Astrocyte (in vitro differentiated cells and primary cell): Measurements from ENCODE around the gene PIBF1. TPM values are rescaled to one million over a fixed set of nuclear protein-coding genes. Genes with fewer than 3 reads are reported as not detected.

ENCODE experiments used
- DNase-seq: peaks from one replicate; pipeline ENCODE4 v3.0.0-alpha.2; 2010; ENCODE audit warnings: low read depth
- FAIRE-seq: peaks from 2 replicates; lab custom pipeline; 2011; peaks lifted over from hg19 to GRCh38; lab: Jason Lieb, UNC
- H2AFZ ChIP-seq: 2 replicates; pipeline ENCODE4 v1.6.0; 2012; ENCODE audit warnings: low read depth, low read length, inconsistent platforms
- H3K27ac ChIP-seq: 2 replicates; pipeline ENCODE4 v1.5.1; 2011; ENCODE audit warnings: low read depth, low read length, inconsistent platforms
- H3K27me3 ChIP-seq: 2 replicates; pipeline ENCODE4 v1.6.0; 2011; ENCODE audit warnings: low read length, inconsistent platforms; ENCODE audit not compliant: insufficient read depth
- H3K36me3 ChIP-seq: 2 replicates; pipeline ENCODE4 v1.5.1; 2011; ENCODE audit warnings: low read length, inconsistent platforms; ENCODE audit not compliant: insufficient read depth
- H3K4me1 ChIP-seq: 2 replicates; pipeline ENCODE4 v1.5.1; 2011; ENCODE audit warnings: low read length, inconsistent platforms; ENCODE audit not compliant: insufficient read depth
- H3K4me2 ChIP-seq: 2 replicates; pipeline ENCODE4 v1.6.0; 2012; ENCODE audit warnings: low read length, inconsistent platforms
- H3K4me3 ChIP-seq: 2 replicates; pipeline ENCODE4 v1.5.1; 2011; ENCODE audit warnings: low read depth, mild to moderate bottlenecking, low read length, inconsistent platforms; ENCODE audit not compliant: insufficient read depth
- H3K79me2 ChIP-seq: 2 replicates; pipeline ENCODE4 v1.6.0; 2012; ENCODE audit warnings: mild to moderate bottlenecking, low read length, inconsistent platforms; ENCODE audit not compliant: insufficient read depth
- H3K9ac ChIP-seq: 2 replicates; pipeline ENCODE4 v1.6.0; 2012; ENCODE audit warnings: mild to moderate bottlenecking, low read length, inconsistent platforms
- H3K9me3 ChIP-seq: 2 replicates; pipeline ENCODE4 v1.5.1; 2012; ENCODE audit warnings: low read depth, mild to moderate bottlenecking, low read length, inconsistent platforms; ENCODE audit not compliant: insufficient read depth
- H4K20me1 ChIP-seq: 2 replicates; pipeline ENCODE4 v1.6.0; 2012; ENCODE audit warnings: low read length, inconsistent platforms; ENCODE audit not compliant: insufficient read depth
- H3K27ac Mint-ChIP-seq: one replicate; pipeline ENCODE4 v1.8.0; 2021; ENCODE audit warnings: mild to moderate bottlenecking, mixed read lengths; ENCODE audit not compliant: unreplicated experiment
- H3K27me3 Mint-ChIP-seq: one replicate; pipeline ENCODE4 v1.8.0; 2021; ENCODE audit warnings: low read depth, mixed read lengths; ENCODE audit not compliant: unreplicated experiment
- H3K36me3 Mint-ChIP-seq: one replicate; pipeline ENCODE4 v1.8.0; 2021; ENCODE audit warnings: low read depth, mixed read lengths; ENCODE audit not compliant: unreplicated experiment
- H3K4me1 Mint-ChIP-seq: one replicate; pipeline ENCODE4 v1.8.0; 2021; ENCODE audit warnings: low read depth, mixed read lengths; ENCODE audit not compliant: unreplicated experiment
- H3K4me3 Mint-ChIP-seq: one replicate; pipeline ENCODE4 v1.8.0; 2021; ENCODE audit warnings: mild to moderate bottlenecking, moderate library complexity, mixed read lengths; ENCODE audit not compliant: unreplicated experiment
- H3K9me3 Mint-ChIP-seq: one replicate; pipeline ENCODE4 v1.8.0; 2021; ENCODE audit warnings: mild to moderate bottlenecking, mixed read lengths; ENCODE audit not compliant: unreplicated experiment
- EZH2 ChIP-seq: IDR thresholded peaks from 2 replicates; pipeline ENCODE4 v1.6.1; 2012; ENCODE audit warnings: mild to moderate bottlenecking, low read length, inconsistent platforms; ENCODE audit not compliant: insufficient read depth
- total RNA-seq: library from RNA; stranded (reverse); gene quantifications from 2 replicates; pipeline ENCODE4 v1.2.1, GENCODE V29; 2021
- TF ChIP-seq, protein P1 (sequence below): IDR thresholded peaks from 2 replicates; pipeline ENCODE4 v1.5.1; 2011; ENCODE audit warnings: low read depth, mild to moderate bottlenecking, inconsistent platforms, low read length, moderate library complexity; ENCODE audit not compliant: insufficient read depth

PIBF1 gene
- total RNA-seq, 1 donor from 2014 or later = 19.3 TPM

- Mint-ChIP-seq H3K27me3 (no peaks in the 10 kb centered on the region), H3K4me1 (peaks cover 3% of the 10 kb centered on the region), H3K4me3 (no peak overlapping the region), H3K27ac (no peak overlapping the region), H3K36me3 (no peaks in the 10 kb centered on the region), H3K9me3 (no peaks in the 10 kb centered on the region)
- Histone ChIP-seq H3K27me3 (no peaks in the 10 kb centered on the region), H4K20me1 (no peaks in the 10 kb centered on the region), H3K9ac (no peak overlapping the region), H3K79me2 (no peaks in the 10 kb centered on the region), H3K4me1 (no peaks in the 10 kb centered on the region), H3K4me2 (no peak overlapping the region), H3K4me3 (no peak overlapping the region), H3K36me3 (no peaks in the 10 kb centered on the region), H2AFZ (no peak overlapping the region), H3K9me3 (no peaks in the 10 kb centered on the region), H3K27ac (no peak overlapping the region)
- no peak for FAIRE-seq
- TF ChIP-seq, protein P1, sequence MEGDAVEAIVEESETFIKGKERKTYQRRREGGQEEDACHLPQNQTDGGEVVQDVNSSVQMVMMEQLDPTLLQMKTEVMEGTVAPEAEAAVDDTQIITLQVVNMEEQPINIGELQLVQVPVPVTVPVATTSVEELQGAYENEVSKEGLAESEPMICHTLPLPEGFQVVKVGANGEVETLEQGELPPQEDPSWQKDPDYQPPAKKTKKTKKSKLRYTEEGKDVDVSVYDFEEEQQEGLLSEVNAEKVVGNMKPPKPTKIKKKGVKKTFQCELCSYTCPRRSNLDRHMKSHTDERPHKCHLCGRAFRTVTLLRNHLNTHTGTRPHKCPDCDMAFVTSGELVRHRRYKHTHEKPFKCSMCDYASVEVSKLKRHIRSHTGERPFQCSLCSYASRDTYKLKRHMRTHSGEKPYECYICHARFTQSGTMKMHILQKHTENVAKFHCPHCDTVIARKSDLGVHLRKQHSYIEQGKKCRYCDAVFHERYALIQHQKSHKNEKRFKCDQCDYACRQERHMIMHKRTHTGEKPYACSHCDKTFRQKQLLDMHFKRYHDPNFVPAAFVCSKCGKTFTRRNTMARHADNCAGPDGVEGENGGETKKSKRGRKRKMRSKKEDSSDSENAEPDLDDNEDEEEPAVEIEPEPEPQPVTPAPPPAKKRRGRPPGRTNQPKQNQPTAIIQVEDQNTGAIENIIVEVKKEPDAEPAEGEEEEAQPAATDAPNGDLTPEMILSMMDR = no peak
- no peak for TF ChIP-seq EZH2
- DNase-seq = no peak
Observed at GRCh38 chr13:72986197-72986596, 204.3 kb downstream of the PIBF1 start.

- H2AFZ ChIP-seq = no peak overlapping the region
- Mint-ChIP-seq H3K4me3 (no peak overlapping the region), H3K9me3 (no peaks in the 10 kb centered on the region), H3K4me1 (no peaks in the 10 kb centered on the region), H3K27me3 (no peaks in the 10 kb centered on the region), H3K36me3 (no peaks in the 10 kb centered on the region), H3K27ac (no peak overlapping the region)
- no peaks in the 10 kb centered on the region for H3K4me1 ChIP-seq
- TF ChIP-seq, protein P1 = no peak
- no peak for TF ChIP-seq EZH2
- H4K20me1 ChIP-seq = no peaks in the 10 kb centered on the region
- H3K9me3 ChIP-seq = no peaks in the 10 kb centered on the region
- no peak for DNase-seq
- no peak overlapping the region for H3K27ac ChIP-seq
- H3K36me3 ChIP-seq = no peaks in the 10 kb centered on the region
- H3K79me2 ChIP-seq = no peaks in the 10 kb centered on the region
- no peak overlapping the region for H3K9ac ChIP-seq
- H3K4me2 ChIP-seq = no peak overlapping the region
- no peaks in the 10 kb centered on the region for H3K27me3 ChIP-seq
- FAIRE-seq = no peak
- no peak overlapping the region for H3K4me3 ChIP-seq
Observed at GRCh38 chr13:72990953-72991352, 209.0 kb downstream of the PIBF1 start.

GRCh38 chr13:72998012-72998411, 216.1 kb downstream of the PIBF1 start:
- Mint-ChIP-seq H3K4me1 (peaks cover 4% of the 10 kb centered on the region), H3K9me3 (no peaks in the 10 kb centered on the region), H3K36me3 (no peaks in the 10 kb centered on the region), H3K4me3 (no peak overlapping the region), H3K27ac (no peak overlapping the region), H3K27me3 (no peaks in the 10 kb centered on the region)
- no peaks in the 10 kb centered on the region for H3K79me2 ChIP-seq
- no peaks in the 10 kb centered on the region for H3K9me3 ChIP-seq
- H3K27me3 ChIP-seq = no peaks in the 10 kb centered on the region
- H4K20me1 ChIP-seq = no peaks in the 10 kb centered on the region
- H3K36me3 ChIP-seq = no peaks in the 10 kb centered on the region
- DNase-seq = no peak
- H3K4me3 ChIP-seq = no peak overlapping the region
- H3K4me2 ChIP-seq = no peak overlapping the region
- no peak overlapping the region for H2AFZ ChIP-seq
- TF ChIP-seq EZH2 = no peak
- TF ChIP-seq, protein P1 = no peak
- H3K27ac ChIP-seq = no peak overlapping the region
- H3K9ac ChIP-seq = no peak overlapping the region
- FAIRE-seq = no peak
- H3K4me1 ChIP-seq = no peaks in the 10 kb centered on the region
